Measurements from ENCODE around the gene PIEZO1. TPM values are rescaled to one million over a fixed set of nuclear protein-coding genes. Genes with fewer than 3 reads are reported as not detected.
A peak's percentile ranks its signal among the peaks of the same experiment; 100 is the strongest.

The PIEZO1 gene
- total RNA-seq, 1 donor from 2014 or later = 164 TPM

GRCh38 chr16:88706229-88706964, 78.6 kb downstream of the PIEZO1 start, which contains the start of the genes CTU2 and RNF166:
Gene CTU2 (plus strand): TSS chr16:88706503. CDS start chr16:88706531, 28 bp downstream.
Gene RNF166 (minus strand): TSS chr16:88706408. CDS start chr16:88706325, 83 bp downstream.
- ATAC-seq (peak; percentile 90), DNase-seq (peak; percentile 95)
- peak within 1 kb of the TSS; percentile 100 for H3K4me3 ChIP-seq
- TF ChIP-seq CTCF (IDR thresholded peaks at IDR 0.05) = no peak
- peaks cover 51% of the 10 kb centered on the region for H3K4me1 ChIP-seq
- no peaks in the 10 kb centered on the region for H3K27me3 ChIP-seq (ENCODE audit: low read depth)
- H3K9me3 ChIP-seq = no peaks in the 10 kb centered on the region
- intact Hi-C loops (cut with DNase I) = no loop called here
- H3K36me3 ChIP-seq = peaks cover 5% of the 10 kb centered on the region
- peak within 1 kb of the TSS; percentile 89 for H3K27ac ChIP-seq

- peak; percentile 0 to 5 for ATAC-seq
- peak overlapping the region; percentile 100 for H3K4me3 ChIP-seq
- no peak for DNase-seq
- no peaks in the 10 kb centered on the region for H3K9me3 ChIP-seq
- TF ChIP-seq CTCF (IDR thresholded peaks at IDR 0.05) = no peak
- intact Hi-C loops (cut with DNase I) = no loop called here
- peak overlapping the region; percentile 89 for H3K27ac ChIP-seq
- H3K36me3 ChIP-seq = peaks cover 5% of the 10 kb centered on the region
- H3K4me1 ChIP-seq = peaks cover 57% of the 10 kb centered on the region
- no peaks in the 10 kb centered on the region for H3K27me3 ChIP-seq (ENCODE audit: low read depth)
These were observed 79.2 kb downstream of the PIEZO1 start for GRCh38 chr16:88705801-88706228.

GRCh38 chr16:88705076-88705684, 79.8 kb downstream of the PIEZO1 start:
- DNase-seq (peak; percentile 69), ATAC-seq (no peak)
- H3K36me3 ChIP-seq = peaks cover 9% of the 10 kb centered on the region
- H3K4me1 ChIP-seq = peaks cover 63% of the 10 kb centered on the region
- H3K27ac ChIP-seq = peak overlapping the region; percentile 89
- H3K27me3 ChIP-seq (ENCODE audit: low read depth) = no peaks in the 10 kb centered on the region
- intact Hi-C loops (cut with DNase I) = no loop called here
- TF ChIP-seq CTCF (IDR thresholded peaks at IDR 0.05) = no peak
- peak overlapping the region; percentile 100 for H3K4me3 ChIP-seq
- H3K9me3 ChIP-seq = no peaks in the 10 kb centered on the region

- Histone ChIP-seq H3K9me3 (no peaks in the 10 kb centered on the region), H3K27me3 (ENCODE audit: low read depth) (no peaks in the 10 kb centered on the region), H3K4me3 (peak overlapping the region; percentile 100), H3K27ac (peak overlapping the region; percentile 89), H3K4me1 (peaks cover 73% of the 10 kb centered on the region), H3K36me3 (peaks cover 23% of the 10 kb centered on the region)
- no peak for TF ChIP-seq CTCF (IDR thresholded peaks at IDR 0.05)
- DNase-seq = peak; percentile 90
- ATAC-seq = peak; percentile 16 to 42
- intact Hi-C loops (cut with DNase I) = no loop called here
These were observed 81.3 kb downstream of the PIEZO1 start for GRCh38 chr16:88703486-88704309.

Measured in lower lobe of right lung (tissue), 2 donors.